Measurements from ENCODE around the gene TCF4.

DNA sequence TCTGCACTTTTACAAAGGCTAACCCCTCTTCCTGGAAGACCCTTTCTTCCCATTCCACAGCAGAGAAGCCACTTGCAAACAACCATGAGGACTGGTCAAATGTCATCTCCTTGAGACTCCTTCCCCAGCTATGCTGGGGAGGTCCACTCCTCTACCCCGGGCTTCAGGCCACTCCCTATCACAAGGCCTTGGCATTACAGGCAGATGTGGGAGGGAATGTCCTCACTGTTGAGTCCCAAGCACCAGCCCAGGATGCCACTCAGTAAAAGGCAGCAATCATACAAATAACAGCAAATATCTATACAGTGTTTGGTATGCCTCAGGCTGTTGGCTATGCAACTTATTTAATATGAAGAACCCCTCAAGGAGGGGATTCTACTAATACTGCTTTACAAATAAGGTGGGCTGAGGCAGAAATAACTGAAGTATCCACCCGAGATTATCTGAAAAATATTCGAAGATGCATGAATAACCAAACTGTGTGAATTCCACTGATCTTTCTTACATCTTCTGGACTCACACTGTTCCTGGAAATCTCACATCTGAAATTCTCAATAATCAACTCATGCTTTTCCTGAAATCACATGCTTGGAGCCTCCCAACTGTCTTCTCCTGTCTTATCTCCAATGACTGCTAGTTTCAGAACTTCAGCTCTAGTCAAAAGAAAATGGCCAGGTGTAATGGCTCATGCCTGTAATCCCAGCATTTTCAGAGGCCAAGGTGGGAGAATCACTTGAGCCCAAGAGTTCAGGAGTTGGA is 226.3 kb downstream of the TCF4 start:
- TF ChIP-seq, protein P1, sequence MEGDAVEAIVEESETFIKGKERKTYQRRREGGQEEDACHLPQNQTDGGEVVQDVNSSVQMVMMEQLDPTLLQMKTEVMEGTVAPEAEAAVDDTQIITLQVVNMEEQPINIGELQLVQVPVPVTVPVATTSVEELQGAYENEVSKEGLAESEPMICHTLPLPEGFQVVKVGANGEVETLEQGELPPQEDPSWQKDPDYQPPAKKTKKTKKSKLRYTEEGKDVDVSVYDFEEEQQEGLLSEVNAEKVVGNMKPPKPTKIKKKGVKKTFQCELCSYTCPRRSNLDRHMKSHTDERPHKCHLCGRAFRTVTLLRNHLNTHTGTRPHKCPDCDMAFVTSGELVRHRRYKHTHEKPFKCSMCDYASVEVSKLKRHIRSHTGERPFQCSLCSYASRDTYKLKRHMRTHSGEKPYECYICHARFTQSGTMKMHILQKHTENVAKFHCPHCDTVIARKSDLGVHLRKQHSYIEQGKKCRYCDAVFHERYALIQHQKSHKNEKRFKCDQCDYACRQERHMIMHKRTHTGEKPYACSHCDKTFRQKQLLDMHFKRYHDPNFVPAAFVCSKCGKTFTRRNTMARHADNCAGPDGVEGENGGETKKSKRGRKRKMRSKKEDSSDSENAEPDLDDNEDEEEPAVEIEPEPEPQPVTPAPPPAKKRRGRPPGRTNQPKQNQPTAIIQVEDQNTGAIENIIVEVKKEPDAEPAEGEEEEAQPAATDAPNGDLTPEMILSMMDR (conservative IDR thresholded peaks at IDR 0.05; ENCODE audit: low read depth in 2 of 2), result no peak
- no peak for TF ChIP-seq EZH2 (IDR thresholded peaks at IDR 0.05; ENCODE audit: low read depth, unreplicated experiment)
- TF ChIP-seq, protein P2, sequence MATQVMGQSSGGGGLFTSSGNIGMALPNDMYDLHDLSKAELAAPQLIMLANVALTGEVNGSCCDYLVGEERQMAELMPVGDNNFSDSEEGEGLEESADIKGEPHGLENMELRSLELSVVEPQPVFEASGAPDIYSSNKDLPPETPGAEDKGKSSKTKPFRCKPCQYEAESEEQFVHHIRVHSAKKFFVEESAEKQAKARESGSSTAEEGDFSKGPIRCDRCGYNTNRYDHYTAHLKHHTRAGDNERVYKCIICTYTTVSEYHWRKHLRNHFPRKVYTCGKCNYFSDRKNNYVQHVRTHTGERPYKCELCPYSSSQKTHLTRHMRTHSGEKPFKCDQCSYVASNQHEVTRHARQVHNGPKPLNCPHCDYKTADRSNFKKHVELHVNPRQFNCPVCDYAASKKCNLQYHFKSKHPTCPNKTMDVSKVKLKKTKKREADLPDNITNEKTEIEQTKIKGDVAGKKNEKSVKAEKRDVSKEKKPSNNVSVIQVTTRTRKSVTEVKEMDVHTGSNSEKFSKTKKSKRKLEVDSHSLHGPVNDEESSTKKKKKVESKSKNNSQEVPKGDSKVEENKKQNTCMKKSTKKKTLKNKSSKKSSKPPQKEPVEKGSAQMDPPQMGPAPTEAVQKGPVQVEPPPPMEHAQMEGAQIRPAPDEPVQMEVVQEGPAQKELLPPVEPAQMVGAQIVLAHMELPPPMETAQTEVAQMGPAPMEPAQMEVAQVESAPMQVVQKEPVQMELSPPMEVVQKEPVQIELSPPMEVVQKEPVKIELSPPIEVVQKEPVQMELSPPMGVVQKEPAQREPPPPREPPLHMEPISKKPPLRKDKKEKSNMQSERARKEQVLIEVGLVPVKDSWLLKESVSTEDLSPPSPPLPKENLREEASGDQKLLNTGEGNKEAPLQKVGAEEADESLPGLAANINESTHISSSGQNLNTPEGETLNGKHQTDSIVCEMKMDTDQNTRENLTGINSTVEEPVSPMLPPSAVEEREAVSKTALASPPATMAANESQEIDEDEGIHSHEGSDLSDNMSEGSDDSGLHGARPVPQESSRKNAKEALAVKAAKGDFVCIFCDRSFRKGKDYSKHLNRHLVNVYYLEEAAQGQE (IDR thresholded peaks at IDR 0.05; ENCODE audit: unreplicated experiment), result no peak

All from GM23338 (cell line).